ENCODE results near the gene IL1RAPL1. TPM values are rescaled to one million over a fixed set of nuclear protein-coding genes. Genes with fewer than 3 reads are reported as not detected.

The IL1RAPL1 gene
- polyA plus RNA-seq, 1 donor from 2014 or later, result not detected

GRCh38 chrX:28998609-28999135 lies 411.4 kb downstream of the IL1RAPL1 start:
- H3K27me3 ChIP-seq (ENCODE audit: insufficient read depth, low read depth, low read length), result no peaks in the 10 kb centered on the region
- no peak overlapping the region for H3K4me3 ChIP-seq (ENCODE audit: low read length)
- H3K9me2 ChIP-seq (ENCODE audit: insufficient read depth, low read length), result no peaks in the 10 kb centered on the region
- no peaks in the 10 kb centered on the region for H3K36me3 ChIP-seq (ENCODE audit: insufficient read depth, low read length)
- H3K79me2 ChIP-seq (replicated peaks; ENCODE audit: insufficient read depth, low read length), result no peaks in the 10 kb centered on the region
- no peak overlapping the region for H2AFZ ChIP-seq (ENCODE audit: low read depth, low read length)
- H3K4me2 ChIP-seq (ENCODE audit: low read length), result no peak overlapping the region
- no peak overlapping the region for H3K9ac ChIP-seq (ENCODE audit: low read length)
- no peaks in the 10 kb centered on the region for H3K9me3 ChIP-seq (ENCODE audit: low read length)
- no peaks in the 10 kb centered on the region for H4K20me1 ChIP-seq (ENCODE audit: insufficient read depth)
- no peaks in the 10 kb centered on the region for H3F3A ChIP-seq (ENCODE audit: insufficient read depth, low read length, poor library complexity, severe bottlenecking)
- TF ChIP-seq RAD21 (conservative IDR thresholded peaks at IDR 0.05) (no peak), EZH2 (IDR thresholded peaks at IDR 0.05; ENCODE audit: borderline replicate concordance, insufficient read depth, low read length, poor library complexity, severe bottlenecking) (no peak), SMC3 (conservative IDR thresholded peaks at IDR 0.05; ENCODE audit: poor library complexity) (no peak), MXI1 (conservative IDR thresholded peaks at IDR 0.05; ENCODE audit: poor library complexity, severe bottlenecking) (no peak)
- H3K27ac ChIP-seq (ENCODE audit: low read length), result no peak overlapping the region

DNA sequence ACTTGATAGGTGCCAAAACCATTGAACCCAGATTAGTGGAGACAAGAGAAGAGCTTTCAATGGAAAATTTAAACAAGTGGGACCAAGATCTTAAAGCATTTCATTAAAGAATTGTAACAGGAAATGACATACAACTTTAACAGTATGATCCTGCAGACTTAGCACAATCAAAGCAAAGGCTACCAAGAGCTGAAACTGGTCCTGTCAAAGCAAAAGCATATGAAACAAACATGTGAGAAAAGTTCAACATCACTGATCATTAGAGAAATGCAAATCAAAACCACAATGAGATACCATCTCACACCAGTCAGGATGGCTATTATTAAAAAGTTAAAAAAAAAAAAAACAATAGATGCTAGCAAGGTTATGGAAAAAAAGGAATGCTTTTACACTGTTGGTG lies 425.6 kb downstream of the IL1RAPL1 start:
- Histone ChIP-seq H4K20me1 (ENCODE audit: insufficient read depth) (no peaks in the 10 kb centered on the region), H3K79me2 (replicated peaks; ENCODE audit: insufficient read depth, low read length) (no peaks in the 10 kb centered on the region), H3K9me2 (ENCODE audit: insufficient read depth, low read length) (no peaks in the 10 kb centered on the region), H3F3A (ENCODE audit: insufficient read depth, low read length, poor library complexity, severe bottlenecking) (no peaks in the 10 kb centered on the region), H3K4me3 (ENCODE audit: low read length) (no peak overlapping the region), H3K9me3 (ENCODE audit: low read length) (no peaks in the 10 kb centered on the region), H3K36me3 (ENCODE audit: insufficient read depth, low read length) (no peaks in the 10 kb centered on the region), H3K27ac (ENCODE audit: low read length) (no peak overlapping the region), H3K27me3 (ENCODE audit: insufficient read depth, low read depth, low read length) (no peaks in the 10 kb centered on the region), H3K4me2 (ENCODE audit: low read length) (no peak overlapping the region), H2AFZ (ENCODE audit: low read depth, low read length) (no peak overlapping the region), H3K9ac (ENCODE audit: low read length) (no peak overlapping the region)
- TF ChIP-seq EZH2 (IDR thresholded peaks at IDR 0.05; ENCODE audit: borderline replicate concordance, insufficient read depth, low read length, poor library complexity, severe bottlenecking) (no peak), TAF1 (IDR thresholded peaks at IDR 0.05; ENCODE audit: low read depth) (no peak), SMC3 (conservative IDR thresholded peaks at IDR 0.05; ENCODE audit: poor library complexity) (no peak), MXI1 (conservative IDR thresholded peaks at IDR 0.05; ENCODE audit: poor library complexity, severe bottlenecking) (no peak), POLR2AphosphoS5 (IDR thresholded peaks at IDR 0.05) (no peak), EP300 (conservative IDR thresholded peaks at IDR 0.05; ENCODE audit: poor library complexity, severe bottlenecking) (no peak), RAD21 (conservative IDR thresholded peaks at IDR 0.05) (no peak)
- TF ChIP-seq, protein P1, sequence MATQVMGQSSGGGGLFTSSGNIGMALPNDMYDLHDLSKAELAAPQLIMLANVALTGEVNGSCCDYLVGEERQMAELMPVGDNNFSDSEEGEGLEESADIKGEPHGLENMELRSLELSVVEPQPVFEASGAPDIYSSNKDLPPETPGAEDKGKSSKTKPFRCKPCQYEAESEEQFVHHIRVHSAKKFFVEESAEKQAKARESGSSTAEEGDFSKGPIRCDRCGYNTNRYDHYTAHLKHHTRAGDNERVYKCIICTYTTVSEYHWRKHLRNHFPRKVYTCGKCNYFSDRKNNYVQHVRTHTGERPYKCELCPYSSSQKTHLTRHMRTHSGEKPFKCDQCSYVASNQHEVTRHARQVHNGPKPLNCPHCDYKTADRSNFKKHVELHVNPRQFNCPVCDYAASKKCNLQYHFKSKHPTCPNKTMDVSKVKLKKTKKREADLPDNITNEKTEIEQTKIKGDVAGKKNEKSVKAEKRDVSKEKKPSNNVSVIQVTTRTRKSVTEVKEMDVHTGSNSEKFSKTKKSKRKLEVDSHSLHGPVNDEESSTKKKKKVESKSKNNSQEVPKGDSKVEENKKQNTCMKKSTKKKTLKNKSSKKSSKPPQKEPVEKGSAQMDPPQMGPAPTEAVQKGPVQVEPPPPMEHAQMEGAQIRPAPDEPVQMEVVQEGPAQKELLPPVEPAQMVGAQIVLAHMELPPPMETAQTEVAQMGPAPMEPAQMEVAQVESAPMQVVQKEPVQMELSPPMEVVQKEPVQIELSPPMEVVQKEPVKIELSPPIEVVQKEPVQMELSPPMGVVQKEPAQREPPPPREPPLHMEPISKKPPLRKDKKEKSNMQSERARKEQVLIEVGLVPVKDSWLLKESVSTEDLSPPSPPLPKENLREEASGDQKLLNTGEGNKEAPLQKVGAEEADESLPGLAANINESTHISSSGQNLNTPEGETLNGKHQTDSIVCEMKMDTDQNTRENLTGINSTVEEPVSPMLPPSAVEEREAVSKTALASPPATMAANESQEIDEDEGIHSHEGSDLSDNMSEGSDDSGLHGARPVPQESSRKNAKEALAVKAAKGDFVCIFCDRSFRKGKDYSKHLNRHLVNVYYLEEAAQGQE (IDR thresholded peaks at IDR 0.05; ENCODE audit: borderline replicate concordance), result no peak
- TF ChIP-seq, protein P2, sequence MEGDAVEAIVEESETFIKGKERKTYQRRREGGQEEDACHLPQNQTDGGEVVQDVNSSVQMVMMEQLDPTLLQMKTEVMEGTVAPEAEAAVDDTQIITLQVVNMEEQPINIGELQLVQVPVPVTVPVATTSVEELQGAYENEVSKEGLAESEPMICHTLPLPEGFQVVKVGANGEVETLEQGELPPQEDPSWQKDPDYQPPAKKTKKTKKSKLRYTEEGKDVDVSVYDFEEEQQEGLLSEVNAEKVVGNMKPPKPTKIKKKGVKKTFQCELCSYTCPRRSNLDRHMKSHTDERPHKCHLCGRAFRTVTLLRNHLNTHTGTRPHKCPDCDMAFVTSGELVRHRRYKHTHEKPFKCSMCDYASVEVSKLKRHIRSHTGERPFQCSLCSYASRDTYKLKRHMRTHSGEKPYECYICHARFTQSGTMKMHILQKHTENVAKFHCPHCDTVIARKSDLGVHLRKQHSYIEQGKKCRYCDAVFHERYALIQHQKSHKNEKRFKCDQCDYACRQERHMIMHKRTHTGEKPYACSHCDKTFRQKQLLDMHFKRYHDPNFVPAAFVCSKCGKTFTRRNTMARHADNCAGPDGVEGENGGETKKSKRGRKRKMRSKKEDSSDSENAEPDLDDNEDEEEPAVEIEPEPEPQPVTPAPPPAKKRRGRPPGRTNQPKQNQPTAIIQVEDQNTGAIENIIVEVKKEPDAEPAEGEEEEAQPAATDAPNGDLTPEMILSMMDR (IDR thresholded peaks at IDR 0.05; ENCODE audit: poor library complexity, severe bottlenecking), result no peak
